ENCODE results near the gene GCNT2.

GCNT2 gene

GRCh38 chr6:10521104-10521808 is at the start of gene GCNT2:
Gene GCNT2 (plus strand): TSS chr6:10521351. CDS start chr6:10528912, 7,561 bp downstream.
- no peak for TF ChIP-seq CTCF (conservative IDR thresholded peaks at IDR 0.05; ENCODE audit: low read length)
- H3K4me3 ChIP-seq (ENCODE audit: low read length), result no peak within 1 kb of the TSS
- DNase-seq (ENCODE audit: low read depth), result no peak

GRCh38 chr6:10472634-10473033 is 48.5 kb upstream of the GCNT2 start:
- no peak overlapping the region for H3K4me3 ChIP-seq (ENCODE audit: low read length)
- TF ChIP-seq CTCF (conservative IDR thresholded peaks at IDR 0.05; ENCODE audit: low read length), result no peak
- DNase-seq (ENCODE audit: low read depth), result no peak

DNA sequence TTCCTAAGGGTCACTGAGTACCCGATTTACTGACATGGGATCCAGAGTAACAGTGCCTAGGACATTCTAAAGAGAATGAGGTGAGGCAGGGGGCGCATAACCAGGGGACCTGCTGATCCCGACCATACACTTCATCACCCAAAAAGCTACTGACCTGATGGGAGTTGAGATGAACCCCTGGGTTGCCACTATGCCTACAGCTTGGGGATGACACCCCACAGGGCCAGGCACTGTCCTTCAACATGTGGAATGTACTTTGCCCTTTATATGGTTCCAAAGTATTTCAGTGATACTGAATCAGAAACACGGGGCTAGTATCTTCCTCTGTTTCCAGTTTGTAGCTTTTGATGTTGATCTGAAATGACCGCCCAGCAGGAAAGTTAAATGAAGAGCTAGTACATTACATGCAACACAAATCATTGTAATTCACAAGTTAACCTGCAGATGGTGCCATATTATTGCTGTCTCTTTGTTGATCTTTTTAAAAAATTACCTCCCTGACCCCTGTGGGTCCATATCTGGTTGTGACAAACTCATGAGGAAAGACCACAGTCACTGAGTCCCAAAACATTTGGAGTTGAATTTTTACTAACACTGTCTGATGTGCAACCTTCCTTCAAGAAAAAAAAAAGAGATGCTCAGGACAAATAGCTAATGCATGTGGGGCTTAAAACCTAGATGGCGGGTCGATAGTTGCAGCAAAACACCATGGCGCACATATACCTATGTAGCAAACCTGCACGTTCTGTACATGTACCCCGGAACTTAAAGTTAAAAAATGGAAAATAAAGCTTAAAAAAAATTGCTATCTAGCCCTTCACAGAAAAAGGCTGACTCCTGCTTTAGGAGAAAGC is 42.7 kb upstream of the GCNT2 start:
- H3K4me3 ChIP-seq (ENCODE audit: low read length), result no peak overlapping the region
- DNase-seq (ENCODE audit: low read depth), result peak; percentile 24
- peak; percentile 60 for TF ChIP-seq CTCF (conservative IDR thresholded peaks at IDR 0.05; ENCODE audit: low read length)

DNA sequence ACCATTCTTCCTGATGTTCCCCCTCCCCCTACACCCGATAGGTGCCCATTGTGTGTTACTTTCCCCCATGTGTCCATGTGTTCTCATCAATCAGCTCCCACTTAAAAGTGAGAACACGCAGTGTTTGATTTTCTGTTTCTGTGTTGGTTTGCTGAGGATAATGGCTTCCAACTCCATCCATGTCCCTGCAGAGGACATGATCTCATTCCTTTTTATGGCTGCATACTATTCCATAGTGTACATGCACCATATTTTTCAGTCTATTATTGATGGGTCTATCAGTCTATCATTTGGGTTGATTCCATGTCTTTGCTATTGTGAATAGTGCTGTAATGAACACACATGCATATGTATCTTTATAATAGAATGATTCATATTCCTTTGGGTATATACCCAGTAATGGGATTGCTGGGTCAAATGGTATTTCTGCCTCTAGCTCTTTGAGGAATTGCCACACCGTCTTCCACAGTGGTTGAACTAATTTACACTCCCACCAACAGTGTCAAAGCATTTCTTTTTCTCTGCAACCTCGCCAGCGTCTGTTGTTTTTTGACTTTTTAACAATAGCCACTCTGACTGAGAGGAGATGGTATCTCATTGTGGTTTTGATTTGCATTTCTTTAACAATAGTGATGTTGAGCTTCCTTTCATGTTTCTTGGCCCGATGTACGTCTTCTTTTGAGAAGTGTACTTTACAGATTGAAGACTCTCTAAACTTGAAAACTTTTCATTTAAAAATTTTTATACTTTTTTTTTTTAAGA is 41.0 kb upstream of the GCNT2 start:
- no peak for TF ChIP-seq CTCF (conservative IDR thresholded peaks at IDR 0.05; ENCODE audit: low read length)
- DNase-seq (ENCODE audit: low read depth), result no peak
- no peak overlapping the region for H3K4me3 ChIP-seq (ENCODE audit: low read length)

DNA sequence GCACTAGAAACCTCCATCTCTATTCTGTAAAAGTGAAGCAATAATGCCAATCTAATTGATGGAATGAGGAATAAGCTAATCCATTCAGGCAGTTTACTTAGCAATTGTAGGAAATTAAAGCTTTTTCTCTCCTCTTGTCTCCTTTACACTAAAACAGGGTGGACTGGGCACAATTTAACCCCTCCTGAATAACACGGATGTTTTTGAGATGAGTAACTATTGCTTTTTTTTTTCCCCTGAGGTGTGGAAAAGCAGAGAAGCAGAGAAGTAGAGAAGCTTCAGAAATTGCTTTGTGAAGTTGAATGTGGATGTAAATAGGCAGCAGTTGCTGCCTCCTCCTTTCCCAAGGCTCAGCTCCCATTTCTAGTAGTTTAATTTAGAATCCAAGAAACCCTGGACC is 40.0 kb upstream of the GCNT2 start:
- H3K4me3 ChIP-seq (ENCODE audit: low read length), result no peak overlapping the region
- no peak for TF ChIP-seq CTCF (conservative IDR thresholded peaks at IDR 0.05; ENCODE audit: low read length)
- DNase-seq (ENCODE audit: low read depth), result no peak

- H3K4me3 ChIP-seq (ENCODE audit: low read length), result no peak overlapping the region
- TF ChIP-seq CTCF (conservative IDR thresholded peaks at IDR 0.05; ENCODE audit: low read length), result no peak
- no peak for DNase-seq (ENCODE audit: low read depth)
Observed at GRCh38 chr6:10482636-10483257, 38.4 kb upstream of the GCNT2 start.
